Measurements from ENCODE around the gene SLC6A15.

Gene SLC6A15

GRCh38 chr12:84811291-84811690 lies 101.3 kb downstream of the SLC6A15 start:
- Histone ChIP-seq H3K27me3 (ENCODE audit: insufficient read depth, poor library complexity, severe bottlenecking) (no peaks in the 10 kb centered on the region), H3K4me3 (replicated peaks; ENCODE audit: insufficient read depth, low read length) (no peak overlapping the region), H3K27ac (replicated peaks) (no peak overlapping the region)
- TF ChIP-seq CTCF (IDR thresholded peaks at IDR 0.05; ENCODE audit: insufficient read depth, low read length) (no peak), SPI1 (IDR thresholded peaks at IDR 0.05; ENCODE audit: borderline replicate concordance, low read depth) (no peak), REST (IDR thresholded peaks at IDR 0.05; ENCODE audit: insufficient replicate concordance, low read depth) (no peak), POLR2AphosphoS5 (IDR thresholded peaks at IDR 0.05; ENCODE audit: low read depth) (no peak), GABPA (IDR thresholded peaks at IDR 0.05; ENCODE audit: low read depth) (no peak)
- no peak for DNase-seq (ENCODE audit: low read depth in 1 of 2, low spot score in 1 of 2)

GRCh38 chr12:84810611-84811010 lies 102.0 kb downstream of the SLC6A15 start:
- H3K27me3 ChIP-seq (ENCODE audit: insufficient read depth, poor library complexity, severe bottlenecking), result peaks cover under 1% of the 10 kb centered on the region
- TF ChIP-seq CTCF (IDR thresholded peaks at IDR 0.05; ENCODE audit: insufficient read depth, low read length) (no peak), REST (IDR thresholded peaks at IDR 0.05; ENCODE audit: insufficient replicate concordance, low read depth) (no peak), SPI1 (IDR thresholded peaks at IDR 0.05; ENCODE audit: borderline replicate concordance, low read depth) (no peak), POLR2AphosphoS5 (IDR thresholded peaks at IDR 0.05; ENCODE audit: low read depth) (no peak), GABPA (IDR thresholded peaks at IDR 0.05; ENCODE audit: low read depth) (no peak)
- DNase-seq (ENCODE audit: low read depth in 1 of 2, low spot score in 1 of 2), result no peak

More at GRCh38 chr12:84810611-84811010, 102.0 kb downstream of the SLC6A15 start:
- Histone ChIP-seq H3K27ac (replicated peaks) (no peak overlapping the region), H3K4me3 (replicated peaks; ENCODE audit: insufficient read depth, low read length) (no peak overlapping the region)
